NB4 (cell line): ENCODE measurements around the gene VAV3.

Experiments used
- CTCF ChIP-seq: IDR thresholded peaks from one replicate; pipeline ENCODE4 v1.5.1; 2012; ENCODE audit warnings: low read depth, low read length
- MYC ChIP-seq: IDR thresholded peaks from 2 replicates; pipeline ENCODE4 v1.6.1; 2011; ENCODE audit warnings: low read depth, low read length
- POLR2A ChIP-seq: IDR thresholded peaks from 2 replicates; pipeline ENCODE4 v1.6.1; 2011; ENCODE audit warnings: mild to moderate bottlenecking; ENCODE audit not compliant: insufficient read length; ENCODE audit errors: extremely low read depth
- TF ChIP-seq, protein P1 (sequence below): IDR thresholded peaks from 2 replicates; pipeline ENCODE4 v1.6.1; 2011; ENCODE audit warnings: low read depth, low read length

GRCh38 chr1:107661158-107661557 lies 303.8 kb downstream of the VAV3 start:
- TF ChIP-seq CTCF (no peak), POLR2A (no peak), MYC (no peak)
- TF ChIP-seq, protein P1, sequence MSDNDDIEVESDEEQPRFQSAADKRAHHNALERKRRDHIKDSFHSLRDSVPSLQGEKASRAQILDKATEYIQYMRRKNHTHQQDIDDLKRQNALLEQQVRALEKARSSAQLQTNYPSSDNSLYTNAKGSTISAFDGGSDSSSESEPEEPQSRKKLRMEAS: no peak
